Epidermal melanocyte (primary cell): ENCODE data around the gene GADL1.

Source experiments
- DNase-seq: peaks from one replicate; pipeline ENCODE4 v3.0.0; 2011; ENCODE audit warnings: low spot score; ENCODE audit not compliant: insufficient read length

The GADL1 gene

DNA sequence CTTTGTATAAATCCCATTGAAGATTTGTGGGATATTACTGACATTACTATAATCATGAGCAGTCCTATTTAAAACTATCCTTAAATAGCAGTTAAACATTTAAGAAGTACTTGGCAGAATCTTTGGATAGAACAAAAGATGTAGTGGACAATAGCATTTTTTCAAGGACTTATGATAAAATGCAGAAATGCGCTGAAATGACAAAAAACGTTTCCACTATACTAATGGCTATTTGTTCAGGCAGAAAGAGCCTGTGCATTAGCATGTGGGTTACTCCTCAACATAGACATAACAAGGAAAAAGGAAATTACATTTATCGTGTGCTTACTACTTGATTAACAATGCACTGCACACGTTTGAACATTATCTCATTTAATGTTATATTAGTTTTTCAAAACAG, 80.7 kb downstream of the GADL1 start:
- no peak for DNase-seq

GRCh38 chr3:30811151-30811795, 83.2 kb downstream of the GADL1 start:
- no peak for DNase-seq

DNA sequence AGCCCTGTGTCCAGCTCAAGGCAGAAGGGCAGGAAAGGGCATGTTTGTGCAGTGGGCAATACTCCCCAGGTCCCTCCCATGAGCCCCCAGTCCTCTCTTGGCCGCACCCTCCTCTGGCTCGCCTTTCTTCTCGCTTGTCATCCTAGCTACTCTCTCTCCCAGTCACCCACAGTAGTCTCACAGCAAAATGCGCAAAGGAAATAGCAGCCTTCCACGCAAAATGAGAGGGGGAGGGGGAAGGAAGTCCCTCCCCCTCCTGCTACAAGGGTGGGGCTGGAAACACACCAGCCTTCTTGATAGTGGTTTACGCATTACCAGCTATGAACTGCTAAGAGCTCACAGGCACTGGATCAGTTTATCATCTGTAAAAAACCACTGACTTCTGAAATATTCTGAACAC, 83.8 kb downstream of the GADL1 start:
- no peak for DNase-seq

- DNase-seq: no peak
Observed at GRCh38 chr3:30805695-30806094, 88.8 kb downstream of the GADL1 start.

- no peak for DNase-seq
Observed at GRCh38 chr3:30804984-30805383, 89.5 kb downstream of the GADL1 start.

GRCh38 chr3:30795176-30795575, 99.3 kb downstream of the GADL1 start:
- DNase-seq: no peak

DNA sequence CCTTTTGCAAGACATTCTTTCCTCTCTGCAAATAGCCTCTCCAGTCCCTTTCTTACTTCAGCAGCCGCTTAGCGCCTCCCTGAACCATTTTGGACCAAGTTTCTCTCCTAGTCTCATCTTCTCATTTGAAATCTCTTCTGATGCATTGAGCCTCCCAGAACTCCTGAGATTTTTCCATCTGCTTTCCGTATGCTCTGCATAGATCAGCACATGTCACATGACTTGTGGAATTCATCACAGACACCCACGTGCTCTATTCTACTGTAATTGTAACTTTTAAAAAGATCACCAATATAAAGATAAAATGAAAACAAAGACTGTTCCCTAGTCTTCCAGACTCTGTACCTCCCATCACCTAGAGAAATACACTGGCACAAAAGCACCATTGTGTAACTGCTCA, 100.7 kb downstream of the GADL1 start:
- DNase-seq: no peak

DNA sequence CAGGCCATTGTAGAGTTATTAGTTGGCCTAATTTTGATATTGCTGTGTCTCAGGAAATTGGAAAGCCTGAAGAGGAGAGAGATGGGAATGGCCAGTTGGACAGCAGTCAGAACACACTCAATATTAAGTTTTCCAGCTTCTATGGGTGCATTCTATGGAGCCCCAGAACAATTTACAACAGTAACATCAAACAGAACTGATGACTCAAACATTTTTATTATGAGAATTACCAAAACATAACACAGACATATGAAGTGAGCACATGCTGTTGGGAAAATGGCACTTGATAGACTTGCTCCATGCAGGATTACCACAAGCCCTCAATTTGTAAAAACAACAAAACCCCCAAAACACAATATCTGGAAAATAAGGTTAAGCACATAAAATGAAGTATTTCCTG, 104.3 kb downstream of the GADL1 start:
- DNase-seq: no peak

GRCh38 chr3:30786365-30786764, 108.1 kb downstream of the GADL1 start:
- no peak for DNase-seq

GRCh38 chr3:30779686-30780287, 114.7 kb downstream of the GADL1 start:
- no peak for DNase-seq

- DNase-seq: no peak
Observed at GRCh38 chr3:30778933-30779332, 115.5 kb downstream of the GADL1 start.

DNA sequence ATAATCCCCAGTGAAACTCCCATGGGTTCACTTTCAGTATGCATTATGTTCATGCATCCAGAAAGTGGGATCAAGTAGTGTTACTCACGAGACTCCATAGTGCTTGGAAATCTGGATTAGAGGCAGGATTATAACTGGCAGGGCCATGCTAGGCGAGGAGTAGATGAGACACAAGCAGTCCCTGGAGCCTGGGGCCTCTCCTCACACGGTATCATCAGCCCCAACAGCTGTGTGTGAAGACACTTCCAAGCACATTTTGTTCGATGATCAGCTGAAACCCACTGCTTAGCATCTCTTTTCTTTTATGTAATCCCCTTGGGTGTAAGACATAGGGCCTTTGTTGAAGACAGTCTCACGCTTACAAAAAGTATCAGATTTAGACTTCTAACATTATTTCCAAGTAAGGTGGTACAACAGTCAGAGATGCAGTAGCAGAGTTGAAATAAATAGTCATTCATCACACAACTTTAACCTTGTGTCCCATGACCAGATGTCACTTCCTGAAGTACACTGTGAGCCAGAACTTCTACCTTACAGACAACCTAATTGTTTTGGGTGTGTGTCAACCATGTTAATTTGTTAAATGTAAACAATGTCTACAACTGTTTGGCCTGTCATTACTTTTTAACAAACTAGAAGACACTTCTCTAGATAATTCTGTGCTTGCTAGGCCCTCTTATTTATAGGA, 116.9 kb downstream of the GADL1 start:
- no peak for DNase-seq

- no peak for DNase-seq
Observed at GRCh38 chr3:30776186-30776815, 118.2 kb downstream of the GADL1 start.

DNA sequence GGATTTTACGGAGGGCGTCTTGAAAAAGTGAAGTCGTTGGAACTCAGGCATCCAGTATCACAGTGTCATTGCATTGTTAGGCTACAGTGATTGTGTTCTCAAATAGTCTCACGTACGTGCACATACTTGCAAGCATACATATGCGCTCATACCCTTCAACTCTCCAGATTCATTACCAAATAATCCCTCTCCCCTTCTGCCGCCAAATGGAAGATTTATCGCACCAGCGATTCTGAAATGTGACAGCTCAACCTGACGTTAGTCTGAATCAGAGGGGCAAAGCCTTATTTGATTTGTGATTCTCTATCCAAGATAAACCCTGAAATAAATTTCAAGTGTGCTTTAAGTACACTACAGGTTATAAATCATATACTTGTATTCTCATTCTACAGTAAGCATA, 119.4 kb downstream of the GADL1 start:
- DNase-seq: no peak

GRCh38 chr3:30774062-30774461, 120.4 kb downstream of the GADL1 start:
- DNase-seq: no peak

- peak; percentile 35 for DNase-seq
Observed at GRCh38 chr3:30770387-30770786, 124.1 kb downstream of the GADL1 start.

- DNase-seq: no peak
Observed at GRCh38 chr3:30768703-30769550, 125.5 kb downstream of the GADL1 start.

DNA sequence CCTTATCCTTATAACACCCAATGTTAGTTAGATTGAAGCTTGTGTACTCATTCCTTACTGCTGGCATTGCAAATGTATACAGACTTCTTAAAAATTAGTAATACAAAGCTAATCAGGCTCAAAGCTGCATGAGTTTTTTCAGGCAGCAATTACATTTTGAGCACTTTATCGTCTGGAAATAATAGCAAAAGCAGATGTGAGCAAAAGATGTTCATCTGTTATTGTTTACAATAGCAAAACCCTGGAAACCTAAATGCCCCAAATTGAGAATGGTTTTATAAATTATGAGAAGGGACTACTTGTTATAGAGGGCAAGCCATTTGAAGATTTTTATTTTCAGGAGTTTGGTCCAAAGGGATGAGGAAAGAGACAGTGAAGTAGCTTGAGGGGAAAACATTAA, 126.4 kb downstream of the GADL1 start:
- no peak for DNase-seq

- no peak for DNase-seq
Observed at GRCh38 chr3:30766522-30766921, 127.9 kb downstream of the GADL1 start.

DNA sequence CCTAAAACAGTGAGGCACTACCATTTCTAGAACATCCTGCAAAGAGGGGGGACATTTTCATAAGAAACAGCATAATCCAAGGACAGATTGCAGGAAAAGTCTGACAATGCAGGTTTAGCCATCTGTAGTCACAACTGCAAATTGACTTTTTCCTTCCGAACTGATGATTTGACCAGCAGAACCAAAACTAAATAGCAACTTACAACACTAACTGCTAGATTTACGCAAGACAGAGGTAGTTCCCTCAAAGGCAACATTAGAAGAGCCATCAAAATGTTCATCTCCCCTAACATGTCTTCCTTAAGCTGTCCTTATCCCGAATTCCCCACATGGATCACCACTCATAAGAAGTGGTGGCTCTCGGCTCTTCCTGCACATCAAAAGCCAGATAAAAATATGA, 129.6 kb downstream of the GADL1 start:
- no peak for DNase-seq

DNA sequence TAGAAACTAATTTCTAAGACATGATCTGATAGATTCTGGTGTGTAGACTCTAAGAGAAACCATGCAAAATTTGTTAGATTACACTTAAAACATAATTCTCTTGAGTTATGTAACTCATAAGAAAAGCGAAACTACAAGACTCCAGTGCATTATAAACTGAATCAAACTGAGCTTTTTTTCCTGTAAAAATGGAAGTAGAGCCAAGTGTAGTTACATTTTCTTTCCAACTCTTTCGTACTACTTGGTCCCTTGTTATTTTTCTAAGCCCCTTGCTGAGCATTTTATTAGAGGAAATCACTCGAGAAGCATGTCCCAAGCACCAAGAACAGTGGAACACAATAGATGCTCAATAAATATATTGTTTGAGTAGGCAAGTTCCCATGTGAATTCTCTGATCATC, 130.2 kb downstream of the GADL1 start:
- DNase-seq: no peak

GRCh38 chr3:30761374-30761773, 133.1 kb downstream of the GADL1 start:
- no peak for DNase-seq
